Lung (tissue), 12 donors: ENCODE data around the gene PROX2. TPM values are rescaled to one million over a fixed set of nuclear protein-coding genes. Genes with fewer than 3 reads are reported as not detected.
A peak's percentile ranks its signal among the peaks of the same experiment; 100 is the strongest.

Experiments used
- ATAC-seq: fragments of 200-7000 bp; cut with Tn5 transposase; one replicate; pipeline ENCODE4 v1.9.1; 2020; ENCODE audit warnings: moderate number of reproducible peaks; ENCODE audit not compliant: insufficient read depth, low FRiP score
- DNase-seq, 3 donors: peaks; one replicate each; pipeline ENCODE4 v3.0.0-alpha.2; 2013 to 2017
- H3K27ac ChIP-seq, 2 donors: one replicate each; pipeline ENCODE4 v1.5.1; 2013; ENCODE audit warnings: mild to moderate bottlenecking in 2 of 2, moderate library complexity in 2 of 2, control low read depth in 1 of 2, inconsistent platforms in 1 of 2, low read depth in 1 of 2, low read length in 1 of 2
- H3K27me3 ChIP-seq, 3 donors: one replicate each; pipeline ENCODE4 v1.5.1; 2013; ENCODE audit warnings: low read length in 2 of 3; ENCODE audit not compliant: control insufficient read depth in 3 of 3, insufficient read depth in 3 of 3
- H3K36me3 ChIP-seq, 4 donors: one replicate each; pipeline ENCODE4 v1.5.1; 2013; ENCODE audit warnings: low read length in 4 of 4, mild to moderate bottlenecking in 1 of 4, moderate library complexity in 1 of 4; ENCODE audit not compliant: control insufficient read depth in 4 of 4, insufficient read depth in 4 of 4
- H3K4me1 ChIP-seq, 5 donors: one replicate each; pipeline ENCODE4 v1.5.1; 2013; ENCODE audit warnings: low read length in 5 of 5, mild to moderate bottlenecking in 2 of 5, moderate library complexity in 1 of 5; ENCODE audit not compliant: control insufficient read depth in 5 of 5, insufficient read depth in 5 of 5
- H3K4me3 ChIP-seq: one replicate; pipeline ENCODE4 v1.5.1; 2013; ENCODE audit warnings: mild to moderate bottlenecking, control low read depth, moderate library complexity
- H3K9ac ChIP-seq, 2 donors: one replicate each; pipeline ENCODE4 v1.5.1; 2013; ENCODE audit warnings: low read length in 2 of 2, control low read depth in 1 of 2; ENCODE audit not compliant: insufficient read depth in 1 of 2
- H3K9me3 ChIP-seq, 4 donors: one replicate each; pipeline ENCODE4 v1.5.1; 2013; ENCODE audit warnings: low read length in 3 of 4, mild to moderate bottlenecking in 1 of 4, moderate library complexity in 1 of 4; ENCODE audit not compliant: control insufficient read depth in 4 of 4, insufficient read depth in 3 of 4
- CTCF ChIP-seq: IDR thresholded peaks from 2 replicates; pipeline ENCODE4 v1.5.1; 2012; ENCODE audit warnings: mild to moderate bottlenecking; ENCODE audit errors: control extremely low read depth, extremely low read depth
- WGBS, 2 donors: extraction: QIAGEN DNeasy Blood & Tissue Kit; methylation state at CpG; one replicate each; pipeline ENCODE4 v1.1.7; 2013; 5-methylcytosine and 5-hydroxymethylcytosine counted together
- polyA plus RNA-seq, 2 donors: library from polyadenylated mRNA; stranded (reverse); fragments of 200-250 nt; gene quantifications; one replicate each; pipeline ENCODE4 v1.2.1, GENCODE V29; 2013
- total RNA-seq, 2 donors: library from RNA; depleted of rRNA in 1 of 2; stranded (reverse); fragments of >200 nt in 1 of 2; gene quantifications; one replicate each; pipeline ENCODE4 v1.2.1, GENCODE V29; 2014 to 2021
- donor health status: control.
- donor health status: control.
- donor health status: Bipolar disorder and iron deficiency.
- donor health status: healthy.
- donor health status: DM: yes; HTN: yes; CAD: no.

Gene PROX2
- total and polyA plus RNA-seq, 4 donors = 0.01 to 0.09 TPM; not detected in 2

- H3K4me3 ChIP-seq = no peak overlapping the region
- ATAC-seq = no peak
Observed at GRCh38 chr14:74908861-74909341, 33.0 kb upstream of the PROX2 start.

GRCh38 chr14:74907744-74908143 is 31.8 kb upstream of the PROX2 start:
- Histone ChIP-seq H3K27ac (no peak overlapping the region), H3K4me1 (peaks cover 0 to 14% (median 4%) of the 10 kb centered on the region in 5 donors), H3K9ac (no peak overlapping the region), H3K27me3 (no peaks in the 10 kb centered on the region), H3K9me3 (peaks cover 0 to 1% (median 0%) of the 10 kb centered on the region in 4 donors), H3K4me3 (no peak overlapping the region), H3K36me3 (peaks cover 4 to 16% (median 8%) of the 10 kb centered on the region in 4 donors)
- TF ChIP-seq CTCF = no peak
- WGBS, 2 donors = 44 to 59% methylated on average over 6 of the region's 6 CpGs
- ATAC-seq = no peak
- peak; percentile 32 to 40 (median 40) for DNase-seq

More at GRCh38 chr14:74908861-74909341, 33.0 kb upstream of the PROX2 start:
- Histone ChIP-seq H3K4me1 (peaks cover 0 to 14% (median 4%) of the 10 kb centered on the region in 5 donors), H3K9ac (no peak overlapping the region), H3K27me3 (no peaks in the 10 kb centered on the region), H3K27ac (no peak overlapping the region), H3K36me3 (peaks cover under 1 to 10% (median 2%) of the 10 kb centered on the region in 4 donors), H3K9me3 (no peaks in the 10 kb centered on the region)
- 74 to 90% methylated on average over 9 of the region's 9 CpGs for WGBS, 2 donors
- TF ChIP-seq CTCF = no peak
- no peak for DNase-seq

- no peak overlapping the region for H3K4me3 ChIP-seq
- WGBS, 2 donors = 68 to 78% methylated on average over 12 of the region's 12 CpGs
- H3K27me3 ChIP-seq = no peaks in the 10 kb centered on the region
- no peak for TF ChIP-seq CTCF
- DNase-seq (no peak), ATAC-seq (no peak)
- H3K9me3 ChIP-seq = peaks cover 0 to 1% (median 0%) of the 10 kb centered on the region in 4 donors
- peaks cover 7 to 23% (median 11%) of the 10 kb centered on the region in 4 donors for H3K36me3 ChIP-seq
- H3K4me1 ChIP-seq = peaks cover 0 to 14% (median 4%) of the 10 kb centered on the region in 5 donors
- no peak overlapping the region for H3K9ac ChIP-seq
- no peak overlapping the region for H3K27ac ChIP-seq
Observed at GRCh38 chr14:74906925-74907521, 31.1 kb upstream of the PROX2 start.
